Astrocyte (in vitro differentiated cells and primary cell): ENCODE measurements around the gene CRNN.

Source experiments
- CTCF ChIP-seq: IDR thresholded peaks from 2 replicates; pipeline ENCODE4 v1.5.1; 2011; ENCODE audit warnings: low read depth, mild to moderate bottlenecking, inconsistent platforms, low read length, moderate library complexity; ENCODE audit not compliant: insufficient read depth
- EZH2 ChIP-seq: IDR thresholded peaks from 2 replicates; pipeline ENCODE4 v1.6.1; 2012; ENCODE audit warnings: mild to moderate bottlenecking, low read length, inconsistent platforms; ENCODE audit not compliant: insufficient read depth

DNA sequence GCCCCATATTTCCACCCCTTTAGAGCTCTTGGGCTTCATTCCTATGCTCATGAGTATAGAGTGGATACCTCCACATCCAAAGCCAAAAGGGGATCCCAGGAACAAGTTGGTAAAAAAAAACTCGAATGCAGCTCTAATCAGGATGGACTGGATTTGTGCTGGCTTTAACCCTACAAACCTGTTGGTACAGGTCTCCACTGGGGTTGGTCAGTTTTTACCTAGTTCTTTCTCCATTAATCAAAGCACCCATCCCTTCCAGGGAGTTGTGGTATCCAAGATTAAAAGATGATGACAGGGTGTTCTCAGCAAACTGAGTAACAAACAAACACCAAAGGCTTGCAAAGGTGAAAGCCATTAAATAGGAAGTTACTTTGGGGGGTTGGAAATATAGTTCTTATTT, 5.9 kb upstream of the CRNN start:
- no peak for TF ChIP-seq CTCF
- no peak for TF ChIP-seq EZH2
